Endodermal cell (in vitro differentiated cells): ENCODE measurements around the gene TUT7. TPM values are rescaled to one million over a fixed set of nuclear protein-coding genes. Genes with fewer than 3 reads are reported as not detected.

Experiments used
- DNase-seq: peaks from one replicate; pipeline ENCODE4 v3.0.0-alpha.2; 2017
- H3K27ac ChIP-seq: 2 replicates; pipeline ENCODE4 v1.5.1; 2013; ENCODE audit warnings: mild to moderate bottlenecking, low read depth, low read length, moderate library complexity
- H3K27me3 ChIP-seq: 2 replicates; pipeline ENCODE4 v1.6.1; 2013; ENCODE audit warnings: mild to moderate bottlenecking, low read length, moderate library complexity; ENCODE audit not compliant: insufficient read depth, control insufficient read depth, poor library complexity, severe bottlenecking
- H3K36me3 ChIP-seq: 2 replicates; pipeline ENCODE4 v1.7.0; 2013; ENCODE audit warnings: mild to moderate bottlenecking, low read length, moderate library complexity; ENCODE audit not compliant: control insufficient read depth, insufficient read depth
- H3K4me1 ChIP-seq: one replicate; pipeline ENCODE4 v1.7.0; 2013; ENCODE audit warnings: low read length; ENCODE audit not compliant: control insufficient read depth, insufficient read depth
- H3K4me3 ChIP-seq: 2 replicates; pipeline ENCODE4 v1.5.1; 2013; ENCODE audit warnings: mild to moderate bottlenecking, low read length, moderate library complexity
- H3K9ac ChIP-seq: 2 replicates; pipeline ENCODE4 v1.6.1; 2013; ENCODE audit warnings: mild to moderate bottlenecking, low read length, moderate library complexity; ENCODE audit not compliant: poor library complexity, severe bottlenecking; ENCODE audit errors: extremely low read depth
- H3K9me3 ChIP-seq: 2 replicates; pipeline ENCODE4 v1.6.1; 2013; ENCODE audit warnings: mild to moderate bottlenecking, low read length, moderate library complexity; ENCODE audit not compliant: control insufficient read depth
- H3K27ac Mint-ChIP-seq: 2 replicates; pipeline ENCODE4 v1.8.0; 2020; ENCODE audit warnings: mixed read lengths
- H3K27me3 Mint-ChIP-seq: 2 replicates; pipeline ENCODE4 v1.8.0; 2021; ENCODE audit warnings: mild to moderate bottlenecking, mixed read lengths; ENCODE audit not compliant: insufficient read depth
- H3K36me3 Mint-ChIP-seq: 2 replicates; pipeline ENCODE4 v1.8.0; 2020; ENCODE audit warnings: low read depth, mixed read lengths
- H3K4me1 Mint-ChIP-seq: 2 replicates; pipeline ENCODE4 v1.8.0; 2020; ENCODE audit warnings: mixed read lengths
- H3K4me3 Mint-ChIP-seq: 2 replicates; pipeline ENCODE4 v1.8.0; 2020; ENCODE audit warnings: mild to moderate bottlenecking, moderate library complexity, mixed read lengths
- H3K9me3 Mint-ChIP-seq: 2 replicates; pipeline ENCODE4 v1.8.0; 2020; ENCODE audit warnings: mild to moderate bottlenecking, mixed read lengths
- CTCF ChIP-seq: fragments of 200-600 bp; sonication (generic); conservative IDR thresholded peaks from 2 replicates; pipeline ENCODE4 v1.5.0; 2021; ENCODE audit warnings: antibody characterized with exemption, mild to moderate bottlenecking
- WGBS, 2 experiments: methylation state at CpG; one replicate each; pipeline versions ENCODE4 v1.1.5 to v1.1.7; 2013; ENCODE audit warnings: missing lambda C conversion rate in 2 of 2, mixed read lengths in 1 of 2; ENCODE audit not compliant: insufficient coverage in 1 of 2, insufficient read length in 1 of 2; 5-methylcytosine and 5-hydroxymethylcytosine counted together
- total RNA-seq, 2 donors: library from RNA; stranded (reverse); fragmentation: NEBNext Ultra II Directional in 1 of 2; extraction: Animal tissue kit (Norgen Biotek cat#: 25700) in 1 of 2; gene quantifications; 2 replicates in 1 of 2; 3 replicates in 1 of 2; pipeline ENCODE4 v1.2.1, GENCODE V29; 2021

The TUT7 gene
- total RNA-seq, 2 donors from 2014 or later = 25.8 to 38.3 TPM

- Mint-ChIP-seq H3K27me3 (peaks cover 7% of the 10 kb centered on the region), H3K4me1 (peaks cover 28% of the 10 kb centered on the region), H3K4me3 (peak overlapping the region; percentile 88), H3K36me3 (peaks cover 14% of the 10 kb centered on the region), H3K9me3 (no peaks in the 10 kb centered on the region), H3K27ac (no peak overlapping the region)
- no peaks in the 10 kb centered on the region for H3K9me3 ChIP-seq
- 95 to 100% methylated on average over 3 to 4 of the region's 4 CpGs for WGBS, 2 experiments
- no peak overlapping the region for H3K4me3 ChIP-seq
- H3K27ac ChIP-seq = no peak overlapping the region
- no peak for TF ChIP-seq CTCF
- H3K27me3 ChIP-seq = no peaks in the 10 kb centered on the region
- no peak for DNase-seq
- H3K4me1 ChIP-seq = peaks cover 7% of the 10 kb centered on the region
- H3K9ac ChIP-seq = no peak overlapping the region
- peaks cover 12% of the 10 kb centered on the region for H3K36me3 ChIP-seq
These were observed 1.6 kb upstream of the TUT7 start for GRCh38 chr9:86355814-86356213.

GRCh38 chr9:86354818-86355309 is 654 bp upstream of the TUT7 start:
- DNase-seq = no peak
- peak; percentile 21 for TF ChIP-seq CTCF
- Histone ChIP-seq H3K9me3 (no peaks in the 10 kb centered on the region), H3K4me1 (peaks cover 2% of the 10 kb centered on the region), H3K27me3 (no peaks in the 10 kb centered on the region), H3K4me3 (peak overlapping the region; percentile 97), H3K27ac (no peak overlapping the region), H3K36me3 (peaks cover 19% of the 10 kb centered on the region), H3K9ac (peak overlapping the region; percentile 67)
- Mint-ChIP-seq H3K27ac (peak overlapping the region; percentile 90), H3K4me3 (peak overlapping the region; percentile 88), H3K9me3 (no peaks in the 10 kb centered on the region), H3K36me3 (peaks cover 17% of the 10 kb centered on the region), H3K4me1 (peaks cover 28% of the 10 kb centered on the region), H3K27me3 (peaks cover 7% of the 10 kb centered on the region)
- WGBS, 2 experiments = 19 to 60% methylated on average over 6 to 24 of the region's 24 CpGs

- peak overlapping the region; percentile 97 for H3K4me3 ChIP-seq
- peak overlapping the region; percentile 84 for H3K27ac ChIP-seq
- DNase-seq = no peak
- peaks cover 2% of the 10 kb centered on the region for H3K4me1 ChIP-seq
- peaks cover 19% of the 10 kb centered on the region for H3K36me3 Mint-ChIP-seq
- WGBS, 2 experiments = 0% methylated on average over 7 to 14 of the region's 14 CpGs
- no peaks in the 10 kb centered on the region for H3K9me3 ChIP-seq
- no peaks in the 10 kb centered on the region for H3K27me3 ChIP-seq
- H3K4me1 Mint-ChIP-seq = peaks cover 28% of the 10 kb centered on the region
- H3K4me3 Mint-ChIP-seq = peak overlapping the region; percentile 88
- peak overlapping the region; percentile 56 for H3K9ac ChIP-seq
- no peaks in the 10 kb centered on the region for H3K9me3 Mint-ChIP-seq
- no peak for TF ChIP-seq CTCF
- H3K36me3 ChIP-seq = peaks cover 26% of the 10 kb centered on the region
- peak overlapping the region; percentile 88 for H3K27ac Mint-ChIP-seq
- H3K27me3 Mint-ChIP-seq = peaks cover 7% of the 10 kb centered on the region
These were observed 577 bp downstream of the TUT7 start for GRCh38 chr9:86353655-86354010.
